KMS-11 (cell line): ENCODE data around the gene GPNMB.
"Not testable (repeated sequence)": the region's sequence is repeated elsewhere in the genome, so short reads cannot be mapped to it uniquely, and the experiment has no call there.

Experiments
- H2AFZ ChIP-seq: fragments of 200-600 bp; sonication (generic); 2 replicates; pipeline ENCODE4 v1.6.1; 2016; ENCODE audit warnings: antibody characterized with exemption, mixed run types, low read depth
- H3K27ac ChIP-seq: fragments of 200-600 bp; sonication (generic); 2 replicates; pipeline ENCODE4 v1.6.1; 2016; ENCODE audit warnings: mild to moderate bottlenecking, mixed run types
- H3K27me3 ChIP-seq: fragments of 200-600 bp; sonication (generic); 2 replicates; pipeline ENCODE4 v1.6.1; 2017; ENCODE audit warnings: mild to moderate bottlenecking, low read depth, mixed run types, moderate library complexity; ENCODE audit not compliant: insufficient read depth
- H3K36me3 ChIP-seq: fragments of 200-600 bp; sonication (generic); 2 replicates; pipeline ENCODE4 v1.6.1; 2017; ENCODE audit warnings: mild to moderate bottlenecking, mixed run types; ENCODE audit not compliant: insufficient read depth
- H3K4me1 ChIP-seq: fragments of 200-600 bp; sonication (generic); 2 replicates; pipeline ENCODE4 v1.6.1; 2016; ENCODE audit warnings: mild to moderate bottlenecking, low read depth, mixed run types; ENCODE audit not compliant: poor library complexity, severe bottlenecking
- H3K4me2 ChIP-seq: fragments of 200-600 bp; sonication (generic); 2 replicates; pipeline ENCODE4 v1.7.0; 2016; ENCODE audit warnings: mild to moderate bottlenecking, mixed run types
- H3K4me3 ChIP-seq: fragments of 200-600 bp; sonication (generic); IDR thresholded peaks from 2 replicates; pipeline ENCODE4 v1.6.1; 2017; ENCODE audit warnings: low read depth, low read length, mixed read lengths; ENCODE audit not compliant: insufficient read depth
- H3K79me2 ChIP-seq: fragments of 200-600 bp; sonication (generic); 2 replicates; pipeline ENCODE4 v1.6.1; 2016; ENCODE audit warnings: low read depth, mixed run types; ENCODE audit not compliant: insufficient read depth
- H3K9ac ChIP-seq: fragments of 200-600 bp; sonication (generic); 2 replicates; pipeline ENCODE4 v1.6.1; 2016; ENCODE audit warnings: mild to moderate bottlenecking, mixed run types
- H4K20me1 ChIP-seq: fragments of 200-600 bp; sonication (generic); 2 replicates; pipeline ENCODE4 v1.6.1; 2016; ENCODE audit warnings: mild to moderate bottlenecking, mixed run types; ENCODE audit not compliant: insufficient read depth
- TF ChIP-seq, protein P1 (sequence below): fragments of 200-600 bp; sonication (generic); conservative IDR thresholded peaks from 2 replicates; pipeline ENCODE4 v1.6.1; 2017; ENCODE audit warnings: low read depth, mild to moderate bottlenecking, antibody characterized with exemption, low read length, moderate library complexity, mixed read lengths

The GPNMB gene

DNA sequence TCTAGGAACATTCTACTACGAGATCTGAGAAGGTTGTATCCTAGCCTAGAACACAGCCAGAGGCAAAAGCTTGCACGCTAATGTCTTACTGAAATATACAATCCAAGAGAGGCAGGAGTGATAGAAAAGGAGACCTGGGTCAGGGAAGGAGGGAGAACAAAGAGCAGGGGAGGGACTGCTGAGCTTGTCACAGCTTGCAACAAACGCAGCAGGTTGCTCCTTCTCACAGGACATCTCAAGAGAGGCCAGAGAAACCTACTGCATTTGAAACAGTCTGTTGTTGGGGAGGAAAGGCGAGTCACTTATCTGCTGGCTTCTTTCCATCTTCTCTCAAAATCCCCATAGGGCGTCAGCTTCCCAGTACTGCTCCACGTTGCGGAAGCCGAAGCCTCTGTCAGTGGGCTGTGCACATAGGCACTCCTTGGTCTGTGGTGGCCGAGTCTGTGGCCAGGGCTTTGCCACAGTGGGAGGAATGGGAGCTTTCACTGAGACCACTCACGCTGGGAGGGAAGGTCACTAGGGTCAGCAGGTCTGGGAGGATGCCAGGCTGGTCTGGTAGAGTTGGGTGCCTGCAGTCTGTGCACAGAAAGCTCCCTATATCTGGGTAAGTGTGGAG is 25.8 kb upstream of the GPNMB start:
- Histone ChIP-seq H3K4me2 (no peak overlapping the region), H3K4me1 (no peaks in the 10 kb centered on the region), H4K20me1 (no peaks in the 10 kb centered on the region), H3K36me3 (no peaks in the 10 kb centered on the region), H2AFZ (no peak overlapping the region), H3K4me3 (no peak overlapping the region), H3K27me3 (no peaks in the 10 kb centered on the region), H3K9ac (no peak overlapping the region), H3K79me2 (no peaks in the 10 kb centered on the region), H3K27ac (no peak overlapping the region)
- TF ChIP-seq, protein P1, sequence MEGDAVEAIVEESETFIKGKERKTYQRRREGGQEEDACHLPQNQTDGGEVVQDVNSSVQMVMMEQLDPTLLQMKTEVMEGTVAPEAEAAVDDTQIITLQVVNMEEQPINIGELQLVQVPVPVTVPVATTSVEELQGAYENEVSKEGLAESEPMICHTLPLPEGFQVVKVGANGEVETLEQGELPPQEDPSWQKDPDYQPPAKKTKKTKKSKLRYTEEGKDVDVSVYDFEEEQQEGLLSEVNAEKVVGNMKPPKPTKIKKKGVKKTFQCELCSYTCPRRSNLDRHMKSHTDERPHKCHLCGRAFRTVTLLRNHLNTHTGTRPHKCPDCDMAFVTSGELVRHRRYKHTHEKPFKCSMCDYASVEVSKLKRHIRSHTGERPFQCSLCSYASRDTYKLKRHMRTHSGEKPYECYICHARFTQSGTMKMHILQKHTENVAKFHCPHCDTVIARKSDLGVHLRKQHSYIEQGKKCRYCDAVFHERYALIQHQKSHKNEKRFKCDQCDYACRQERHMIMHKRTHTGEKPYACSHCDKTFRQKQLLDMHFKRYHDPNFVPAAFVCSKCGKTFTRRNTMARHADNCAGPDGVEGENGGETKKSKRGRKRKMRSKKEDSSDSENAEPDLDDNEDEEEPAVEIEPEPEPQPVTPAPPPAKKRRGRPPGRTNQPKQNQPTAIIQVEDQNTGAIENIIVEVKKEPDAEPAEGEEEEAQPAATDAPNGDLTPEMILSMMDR = no peak

DNA sequence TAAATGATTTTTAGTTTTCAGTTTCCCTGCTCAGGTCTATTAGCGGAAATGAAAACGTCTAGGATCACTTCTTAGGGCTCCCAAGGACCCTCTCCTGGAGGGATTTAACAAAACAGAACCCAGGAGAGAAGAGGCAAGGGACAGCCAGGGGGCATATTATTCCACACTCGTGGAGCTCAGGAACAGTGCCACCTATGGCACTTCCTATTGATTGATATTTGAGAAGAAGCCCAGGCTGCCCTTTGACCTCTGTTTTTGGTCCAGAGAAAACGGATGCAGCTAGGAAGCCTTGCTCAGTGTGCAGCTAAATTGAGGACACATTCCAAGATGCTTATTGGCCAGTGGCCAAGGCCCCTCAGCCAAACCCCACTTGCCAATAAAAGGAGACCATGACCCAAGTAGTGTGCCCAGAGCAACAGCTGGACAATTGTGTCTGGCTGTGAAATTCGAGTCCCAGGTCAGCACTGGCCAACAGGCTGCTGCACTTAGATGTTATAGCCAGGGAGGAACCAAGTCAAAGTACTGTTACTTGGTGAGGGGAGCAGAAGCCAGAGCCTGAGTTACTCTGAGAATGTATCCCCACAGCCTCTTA is 24.0 kb upstream of the GPNMB start:
- H2AFZ ChIP-seq = no peak overlapping the region

DNA sequence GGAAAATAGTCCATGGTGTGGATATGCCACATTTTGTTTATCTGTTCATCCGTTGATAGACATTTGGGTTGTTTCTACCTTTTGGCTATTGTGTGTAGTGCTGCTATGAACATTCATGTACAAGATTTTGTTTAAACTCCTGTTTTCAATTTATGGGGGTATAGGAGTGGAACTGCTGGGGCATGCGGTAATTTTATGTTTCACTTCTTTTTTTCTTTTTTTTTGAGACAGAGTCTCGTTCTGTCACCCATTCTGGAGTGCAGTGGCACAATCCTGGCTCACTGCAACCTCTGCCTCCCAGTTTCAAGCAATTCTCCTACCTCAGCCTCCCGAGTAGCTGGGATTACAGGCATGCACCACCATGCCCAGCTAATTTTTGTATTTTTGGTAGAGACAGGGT is 22.2 kb upstream of the GPNMB start:
- H3K36me3 ChIP-seq, H3K79me2 ChIP-seq, H3K4me2 ChIP-seq, H3K9ac ChIP-seq, H4K20me1 ChIP-seq, H3K27me3 ChIP-seq, H2AFZ ChIP-seq, H3K4me3 ChIP-seq, H3K4me1 ChIP-seq, H3K27ac ChIP-seq: not testable (repeated sequence)

More for the DNA sequence above, 24.0 kb upstream of the GPNMB start:
- Histone ChIP-seq H4K20me1 (no peaks in the 10 kb centered on the region), H3K4me1 (no peaks in the 10 kb centered on the region), H3K27me3 (no peaks in the 10 kb centered on the region), H3K4me2 (no peak overlapping the region), H3K27ac (no peak overlapping the region), H3K36me3 (no peaks in the 10 kb centered on the region), H3K4me3 (no peak overlapping the region), H3K9ac (no peak overlapping the region), H3K79me2 (no peaks in the 10 kb centered on the region)
- TF ChIP-seq, protein P1 = no peak

DNA sequence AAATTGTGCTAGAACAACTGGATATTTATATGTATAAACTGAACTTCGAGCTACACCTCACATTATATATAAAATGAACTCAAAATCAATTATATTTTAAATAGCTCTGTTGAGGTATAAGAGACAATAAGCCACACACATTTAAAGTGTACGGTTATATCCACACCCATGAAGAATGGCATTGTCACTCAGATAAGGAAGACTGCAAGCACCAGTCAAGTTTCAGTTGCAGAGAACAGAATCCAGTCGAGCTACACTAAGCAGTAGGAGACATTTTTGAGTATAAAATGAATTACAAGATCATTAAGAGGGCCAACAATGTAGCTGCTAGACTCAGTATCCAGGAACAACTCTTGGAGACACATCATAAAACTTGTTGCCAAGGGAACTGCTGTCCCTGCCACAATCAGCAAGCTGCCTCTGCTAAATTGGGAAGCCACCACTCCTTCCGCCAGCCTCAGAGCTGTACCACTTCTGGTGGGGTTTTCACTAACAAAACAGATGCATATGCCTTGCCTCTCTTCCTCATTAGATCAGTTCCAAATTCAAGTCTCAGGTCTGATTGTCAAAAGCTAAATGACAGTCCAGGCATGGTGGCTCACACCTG is 19.6 kb upstream of the GPNMB start:
- H3K4me1 ChIP-seq = no peaks in the 10 kb centered on the region
- no peak overlapping the region for H3K4me3 ChIP-seq
- TF ChIP-seq, protein P1 = no peak
- no peaks in the 10 kb centered on the region for H3K36me3 ChIP-seq
- no peak overlapping the region for H3K27ac ChIP-seq
- H3K4me2 ChIP-seq = no peak overlapping the region
- no peaks in the 10 kb centered on the region for H4K20me1 ChIP-seq
- H2AFZ ChIP-seq = no peak overlapping the region
- no peaks in the 10 kb centered on the region for H3K27me3 ChIP-seq
- H3K79me2 ChIP-seq = no peaks in the 10 kb centered on the region
- H3K9ac ChIP-seq = no peak overlapping the region

DNA sequence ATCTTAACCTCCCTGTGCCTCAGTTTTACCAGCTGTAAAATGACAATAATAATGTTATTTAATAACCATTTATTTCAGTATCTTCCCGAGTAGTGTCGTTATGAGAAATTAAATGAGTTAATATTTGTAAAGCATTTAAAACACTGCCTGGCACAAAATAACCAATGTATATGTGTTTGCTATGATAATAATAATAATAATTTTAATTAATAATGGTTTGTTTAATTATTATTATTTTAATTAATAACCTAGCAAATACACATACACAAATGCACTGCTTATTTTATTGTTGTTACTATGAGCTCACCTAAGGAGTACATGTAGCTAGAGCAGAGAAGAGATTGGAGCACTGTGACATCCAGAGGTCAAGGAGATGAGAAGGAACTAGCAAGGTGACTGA is 18.2 kb upstream of the GPNMB start:
- Histone ChIP-seq H4K20me1 (no peaks in the 10 kb centered on the region), H3K79me2 (no peaks in the 10 kb centered on the region), H3K4me1 (peaks cover 11% of the 10 kb centered on the region), H2AFZ (no peak overlapping the region), H3K27me3 (no peaks in the 10 kb centered on the region), H3K4me3 (no peak overlapping the region), H3K36me3 (no peaks in the 10 kb centered on the region), H3K27ac (no peak overlapping the region), H3K4me2 (no peak overlapping the region), H3K9ac (no peak overlapping the region)
- TF ChIP-seq, protein P1 = no peak
